OCI-LY3 (cell line): ENCODE data around the gene MIOX.

Source experiments
- EZH2phosphoT487 ChIP-seq: fragments of 200-600 bp; shearing (Covaris generic); IDR thresholded peaks from 2 replicates; pipeline ENCODE4 v1.6.1; 2018; ENCODE audit warnings: antibody characterized with exemption, mixed run types, low read depth
- TF ChIP-seq, protein P1 (sequence below): fragments of 200-600, 300-600 bp; sonication (generic); IDR thresholded peaks from 2 replicates; pipeline ENCODE4 v1.5.1; 2014; ENCODE audit warnings: antibody characterized with exemption, low read length, low read depth

DNA sequence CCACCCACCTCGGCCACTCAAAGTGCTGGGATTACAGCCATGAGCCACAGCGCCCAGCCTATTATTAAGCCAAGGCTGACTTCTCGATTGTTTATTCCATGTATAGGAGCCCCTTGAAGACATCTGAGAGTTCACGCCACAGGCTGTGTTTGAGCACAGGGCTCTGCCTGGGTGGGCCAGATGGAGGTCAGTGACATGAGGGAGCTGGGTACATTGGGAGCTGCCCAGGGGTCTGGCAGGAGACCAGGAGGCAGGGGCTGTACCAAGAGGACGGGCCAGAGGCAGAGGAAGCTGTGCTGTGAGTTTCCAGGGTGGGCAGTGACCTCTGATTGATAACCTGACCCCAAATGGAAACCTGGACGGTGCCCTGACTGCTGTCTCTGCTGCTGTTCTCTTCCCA, 15.4 kb downstream of the MIOX start:
- TF ChIP-seq, protein P1, sequence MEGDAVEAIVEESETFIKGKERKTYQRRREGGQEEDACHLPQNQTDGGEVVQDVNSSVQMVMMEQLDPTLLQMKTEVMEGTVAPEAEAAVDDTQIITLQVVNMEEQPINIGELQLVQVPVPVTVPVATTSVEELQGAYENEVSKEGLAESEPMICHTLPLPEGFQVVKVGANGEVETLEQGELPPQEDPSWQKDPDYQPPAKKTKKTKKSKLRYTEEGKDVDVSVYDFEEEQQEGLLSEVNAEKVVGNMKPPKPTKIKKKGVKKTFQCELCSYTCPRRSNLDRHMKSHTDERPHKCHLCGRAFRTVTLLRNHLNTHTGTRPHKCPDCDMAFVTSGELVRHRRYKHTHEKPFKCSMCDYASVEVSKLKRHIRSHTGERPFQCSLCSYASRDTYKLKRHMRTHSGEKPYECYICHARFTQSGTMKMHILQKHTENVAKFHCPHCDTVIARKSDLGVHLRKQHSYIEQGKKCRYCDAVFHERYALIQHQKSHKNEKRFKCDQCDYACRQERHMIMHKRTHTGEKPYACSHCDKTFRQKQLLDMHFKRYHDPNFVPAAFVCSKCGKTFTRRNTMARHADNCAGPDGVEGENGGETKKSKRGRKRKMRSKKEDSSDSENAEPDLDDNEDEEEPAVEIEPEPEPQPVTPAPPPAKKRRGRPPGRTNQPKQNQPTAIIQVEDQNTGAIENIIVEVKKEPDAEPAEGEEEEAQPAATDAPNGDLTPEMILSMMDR, result no peak
- TF ChIP-seq EZH2phosphoT487, result no peak
